ENCODE measurements around the gene ZNF784.
A peak's percentile ranks its signal among the peaks of the same experiment; 100 is the strongest.

- peak; percentile 84 for TF ChIP-seq CTCF (IDR thresholded peaks at IDR 0.05; ENCODE audit: low read length)
- no peak for TF ChIP-seq EZH2phosphoT487 (IDR thresholded peaks at IDR 0.05; ENCODE audit: low read length)
These were observed 18.5 kb downstream of the ZNF784 start, which contains the start of gene ZNF865 for GRCh38 chr19:55605637-55606470.
